Measurements from ENCODE around the gene ELOVL2. TPM values are rescaled to one million over a fixed set of nuclear protein-coding genes. Genes with fewer than 3 reads are reported as not detected.

ELOVL2 gene
- total and polyA plus RNA-seq, 2 donors = 0.76 to 0.91 TPM

- Histone ChIP-seq H3K36me3 (ENCODE audit: control insufficient read depth in 2 of 2, insufficient read depth in 2 of 2, low read length in 1 of 2) (no peaks in the 10 kb centered on the region), H3K4me3 (ENCODE audit: low read length in 2 of 2) (no peak overlapping the region), H3K27me3 (ENCODE audit: control insufficient read depth in 2 of 2, insufficient read depth in 1 of 2, low read length in 1 of 2) (peaks cover under 1 to 17% of the 10 kb centered on the region in 2 donors), H3K9me3 (ENCODE audit: control insufficient read depth in 2 of 2, insufficient read depth in 1 of 2, low read length in 1 of 2) (no peaks in the 10 kb centered on the region), H3K4me1 (ENCODE audit: control insufficient read depth in 2 of 2, insufficient read depth in 2 of 2, low read length in 2 of 2) (no peaks in the 10 kb centered on the region), H3K27ac (ENCODE audit: low read depth in 1 of 2, low read length in 1 of 2) (no peak overlapping the region)
- no peak for DNase-seq (ENCODE audit: low read depth in 6 of 9, low spot score in 9 of 9)
Observed at GRCh38 chr6:11033825-11034224, 10.3 kb downstream of the ELOVL2 start.

- DNase-seq (ENCODE audit: low read depth in 6 of 9, low spot score in 9 of 9) = no peak
- H3K27ac ChIP-seq (ENCODE audit: low read depth in 1 of 2, low read length in 1 of 2) = no peak overlapping the region
- no peaks in the 10 kb centered on the region for H3K9me3 ChIP-seq (ENCODE audit: control insufficient read depth in 2 of 2, insufficient read depth in 1 of 2, low read length in 1 of 2)
- peaks cover 0 to 6% of the 10 kb centered on the region in 2 donors for H3K27me3 ChIP-seq (ENCODE audit: control insufficient read depth in 2 of 2, insufficient read depth in 1 of 2, low read length in 1 of 2)
- 97% methylated on average over 4 of the region's 4 CpGs for WGBS
- H3K4me1 ChIP-seq (ENCODE audit: control insufficient read depth in 2 of 2, insufficient read depth in 2 of 2, low read length in 2 of 2) = no peaks in the 10 kb centered on the region
- H3K4me3 ChIP-seq (ENCODE audit: low read length in 2 of 2) = no peak overlapping the region
- H3K36me3 ChIP-seq (ENCODE audit: control insufficient read depth in 2 of 2, insufficient read depth in 2 of 2, low read length in 1 of 2) = no peaks in the 10 kb centered on the region
Observed at GRCh38 chr6:11030904-11031303, 13.2 kb downstream of the ELOVL2 start.

GRCh38 chr6:11028959-11029358, 15.1 kb downstream of the ELOVL2 start:
- H3K36me3 ChIP-seq (ENCODE audit: control insufficient read depth in 2 of 2, insufficient read depth in 2 of 2, low read length in 1 of 2) = no peaks in the 10 kb centered on the region
- WGBS = 95% methylated on average over 11 of the region's 11 CpGs
- H3K4me1 ChIP-seq (ENCODE audit: control insufficient read depth in 2 of 2, insufficient read depth in 2 of 2, low read length in 2 of 2) = no peaks in the 10 kb centered on the region
- no peak overlapping the region for H3K27ac ChIP-seq (ENCODE audit: low read depth in 1 of 2, low read length in 1 of 2)
- no peak overlapping the region for H3K4me3 ChIP-seq (ENCODE audit: low read length in 2 of 2)
- DNase-seq (ENCODE audit: low read depth in 6 of 9, low spot score in 9 of 9) = no peak
- peaks cover 0 to 6% of the 10 kb centered on the region in 2 donors for H3K27me3 ChIP-seq (ENCODE audit: control insufficient read depth in 2 of 2, insufficient read depth in 1 of 2, low read length in 1 of 2)
- no peaks in the 10 kb centered on the region for H3K9me3 ChIP-seq (ENCODE audit: control insufficient read depth in 2 of 2, insufficient read depth in 1 of 2, low read length in 1 of 2)

GRCh38 chr6:11027565-11028110, 16.5 kb downstream of the ELOVL2 start:
- Histone ChIP-seq H3K27ac (ENCODE audit: low read depth in 1 of 2, low read length in 1 of 2) (no peak overlapping the region), H3K36me3 (ENCODE audit: control insufficient read depth in 2 of 2, insufficient read depth in 2 of 2, low read length in 1 of 2) (no peaks in the 10 kb centered on the region), H3K4me3 (ENCODE audit: low read length in 2 of 2) (no peak overlapping the region), H3K4me1 (ENCODE audit: control insufficient read depth in 2 of 2, insufficient read depth in 2 of 2, low read length in 2 of 2) (no peaks in the 10 kb centered on the region), H3K9me3 (ENCODE audit: control insufficient read depth in 2 of 2, insufficient read depth in 1 of 2, low read length in 1 of 2) (no peaks in the 10 kb centered on the region), H3K27me3 (ENCODE audit: control insufficient read depth in 2 of 2, insufficient read depth in 1 of 2, low read length in 1 of 2) (peaks cover 0 to 6% of the 10 kb centered on the region in 2 donors)
- no peak for DNase-seq (ENCODE audit: low read depth in 6 of 9, low spot score in 9 of 9)
- 92% methylated on average over 4 of the region's 4 CpGs for WGBS

GRCh38 chr6:11025921-11026635, 18.0 kb downstream of the ELOVL2 start:
- Histone ChIP-seq H3K27ac (ENCODE audit: low read depth in 1 of 2, low read length in 1 of 2) (no peak overlapping the region), H3K27me3 (ENCODE audit: control insufficient read depth in 2 of 2, insufficient read depth in 1 of 2, low read length in 1 of 2) (peaks cover 0 to 13% of the 10 kb centered on the region in 2 donors), H3K4me3 (ENCODE audit: low read length in 2 of 2) (no peak overlapping the region), H3K9me3 (ENCODE audit: control insufficient read depth in 2 of 2, insufficient read depth in 1 of 2, low read length in 1 of 2) (no peaks in the 10 kb centered on the region), H3K4me1 (ENCODE audit: control insufficient read depth in 2 of 2, insufficient read depth in 2 of 2, low read length in 2 of 2) (no peaks in the 10 kb centered on the region), H3K36me3 (ENCODE audit: control insufficient read depth in 2 of 2, insufficient read depth in 2 of 2, low read length in 1 of 2) (no peaks in the 10 kb centered on the region)
- 56% methylated on average over 10 of the region's 10 CpGs for WGBS
- no peak for DNase-seq (ENCODE audit: low read depth in 6 of 9, low spot score in 9 of 9)

- H3K27me3 ChIP-seq (ENCODE audit: control insufficient read depth in 2 of 2, insufficient read depth in 1 of 2, low read length in 1 of 2) = peaks cover 0 to 13% of the 10 kb centered on the region in 2 donors
- no peaks in the 10 kb centered on the region for H3K4me1 ChIP-seq (ENCODE audit: control insufficient read depth in 2 of 2, insufficient read depth in 2 of 2, low read length in 2 of 2)
- no peak overlapping the region for H3K4me3 ChIP-seq (ENCODE audit: low read length in 2 of 2)
- 97% methylated on average over 3 of the region's 3 CpGs for WGBS
- DNase-seq (ENCODE audit: low read depth in 6 of 9, low spot score in 9 of 9) = no peak
- no peak overlapping the region for H3K27ac ChIP-seq (ENCODE audit: low read depth in 1 of 2, low read length in 1 of 2)
- no peaks in the 10 kb centered on the region for H3K9me3 ChIP-seq (ENCODE audit: control insufficient read depth in 2 of 2, insufficient read depth in 1 of 2, low read length in 1 of 2)
- no peaks in the 10 kb centered on the region for H3K36me3 ChIP-seq (ENCODE audit: control insufficient read depth in 2 of 2, insufficient read depth in 2 of 2, low read length in 1 of 2)
Observed at GRCh38 chr6:11025130-11025529, 19.0 kb downstream of the ELOVL2 start.

- H3K36me3 ChIP-seq (ENCODE audit: control insufficient read depth in 2 of 2, insufficient read depth in 2 of 2, low read length in 1 of 2) = no peaks in the 10 kb centered on the region
- no peak for DNase-seq (ENCODE audit: low read depth in 6 of 9, low spot score in 9 of 9)
- H3K9me3 ChIP-seq (ENCODE audit: control insufficient read depth in 2 of 2, insufficient read depth in 1 of 2, low read length in 1 of 2) = no peaks in the 10 kb centered on the region
- no peak overlapping the region for H3K4me3 ChIP-seq (ENCODE audit: low read length in 2 of 2)
- peaks cover 0 to 13% of the 10 kb centered on the region in 2 donors for H3K27me3 ChIP-seq (ENCODE audit: control insufficient read depth in 2 of 2, insufficient read depth in 1 of 2, low read length in 1 of 2)
- H3K27ac ChIP-seq (ENCODE audit: low read depth in 1 of 2, low read length in 1 of 2) = no peak overlapping the region
- H3K4me1 ChIP-seq (ENCODE audit: control insufficient read depth in 2 of 2, insufficient read depth in 2 of 2, low read length in 2 of 2) = no peaks in the 10 kb centered on the region
Observed at GRCh38 chr6:11023032-11023431, 21.1 kb downstream of the ELOVL2 start.

- Histone ChIP-seq H3K4me3 (ENCODE audit: low read length in 2 of 2) (no peak overlapping the region), H3K27me3 (ENCODE audit: control insufficient read depth in 2 of 2, insufficient read depth in 1 of 2, low read length in 1 of 2) (peaks cover 0 to 13% of the 10 kb centered on the region in 2 donors), H3K27ac (ENCODE audit: low read depth in 1 of 2, low read length in 1 of 2) (no peak overlapping the region), H3K4me1 (ENCODE audit: control insufficient read depth in 2 of 2, insufficient read depth in 2 of 2, low read length in 2 of 2) (no peaks in the 10 kb centered on the region), H3K36me3 (ENCODE audit: control insufficient read depth in 2 of 2, insufficient read depth in 2 of 2, low read length in 1 of 2) (no peaks in the 10 kb centered on the region), H3K9me3 (ENCODE audit: control insufficient read depth in 2 of 2, insufficient read depth in 1 of 2, low read length in 1 of 2) (no peaks in the 10 kb centered on the region)
- WGBS = 86% methylated on average over 7 of the region's 7 CpGs
- no peak for DNase-seq (ENCODE audit: low read depth in 6 of 9, low spot score in 9 of 9)
Observed at GRCh38 chr6:11021714-11022113, 22.4 kb downstream of the ELOVL2 start.

GRCh38 chr6:11021003-11021402, 23.1 kb downstream of the ELOVL2 start:
- DNase-seq (ENCODE audit: low read depth in 6 of 9, low spot score in 9 of 9) = no peak
- Histone ChIP-seq H3K4me3 (ENCODE audit: low read length in 2 of 2) (no peak overlapping the region), H3K27ac (ENCODE audit: low read depth in 1 of 2, low read length in 1 of 2) (no peak overlapping the region), H3K36me3 (ENCODE audit: control insufficient read depth in 2 of 2, insufficient read depth in 2 of 2, low read length in 1 of 2) (no peaks in the 10 kb centered on the region), H3K9me3 (ENCODE audit: control insufficient read depth in 2 of 2, insufficient read depth in 1 of 2, low read length in 1 of 2) (no peaks in the 10 kb centered on the region), H3K27me3 (ENCODE audit: control insufficient read depth in 2 of 2, insufficient read depth in 1 of 2, low read length in 1 of 2) (peaks cover 0 to 10% of the 10 kb centered on the region in 2 donors), H3K4me1 (ENCODE audit: control insufficient read depth in 2 of 2, insufficient read depth in 2 of 2, low read length in 2 of 2) (no peaks in the 10 kb centered on the region)
- 91% methylated on average over 2 of the region's 2 CpGs for WGBS

Data from thymus (tissue), 11 donors.